Measurements from ENCODE around the gene MRNIP.
A peak's percentile ranks its signal among the peaks of the same experiment; 100 is the strongest.

MRNIP gene, protein sequence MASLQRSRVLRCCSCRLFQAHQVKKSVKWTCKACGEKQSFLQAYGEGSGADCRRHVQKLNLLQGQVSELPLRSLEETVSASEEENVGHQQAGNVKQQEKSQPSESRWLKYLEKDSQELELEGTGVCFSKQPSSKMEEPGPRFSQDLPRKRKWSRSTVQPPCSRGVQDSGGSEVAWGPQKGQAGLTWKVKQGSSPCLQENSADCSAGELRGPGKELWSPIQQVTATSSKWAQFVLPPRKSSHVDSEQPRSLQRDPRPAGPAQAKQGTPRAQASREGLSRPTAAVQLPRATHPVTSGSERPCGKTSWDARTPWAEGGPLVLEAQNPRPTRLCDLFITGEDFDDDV

DNA sequence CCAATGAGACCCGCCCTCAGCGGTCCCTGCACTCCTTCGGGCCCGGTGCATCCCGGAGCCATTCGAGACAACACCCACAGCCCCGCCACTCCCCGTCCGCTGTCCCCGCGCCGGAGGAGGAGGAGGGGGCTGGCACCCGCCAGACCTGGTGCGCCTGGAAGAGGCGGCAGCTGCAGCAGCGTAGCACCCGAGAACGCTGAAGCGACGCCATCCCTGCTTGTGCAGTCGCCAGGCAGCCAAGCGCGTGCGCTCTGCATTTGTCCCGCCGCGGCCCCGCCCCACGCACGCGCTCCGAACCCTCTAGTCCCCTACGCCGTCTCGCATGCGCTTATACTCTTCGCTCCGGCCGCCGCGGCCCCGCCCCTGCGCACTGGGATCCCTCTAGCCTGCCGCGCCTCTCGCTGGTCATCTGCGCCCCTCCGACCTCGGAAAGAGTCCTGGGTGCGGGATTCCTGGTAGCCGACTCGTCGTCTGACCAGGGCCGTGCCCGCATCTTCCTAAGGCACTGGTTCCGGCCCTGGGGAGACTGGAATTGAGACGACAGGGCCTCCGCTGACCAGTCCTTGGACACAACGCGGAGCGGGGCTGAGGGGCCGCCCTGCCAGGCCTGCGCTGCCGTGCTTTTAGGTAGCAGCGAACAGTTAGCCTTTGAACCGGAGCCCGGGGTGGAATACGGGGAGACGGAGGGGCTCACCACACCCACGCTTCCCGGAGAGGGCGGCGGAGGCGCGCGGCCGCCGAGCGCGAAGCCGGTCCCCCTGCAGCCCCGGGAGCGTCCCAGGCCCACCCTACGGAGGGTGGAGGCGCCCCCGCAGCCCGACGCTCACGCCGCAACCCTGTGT is at the start of gene MRNIP:
Gene MRNIP (minus strand): TSS at position 232 of the 842 bp plus-strand sequence. CDS start 21 bp downstream, at position 211.
- H3K4me3 ChIP-seq (ENCODE audit: low read depth, low read length) = peak within 1 kb of the TSS; percentile 97
- DNase-seq (ENCODE audit: low read depth) = peak; percentile 97
- TF ChIP-seq, protein P1, sequence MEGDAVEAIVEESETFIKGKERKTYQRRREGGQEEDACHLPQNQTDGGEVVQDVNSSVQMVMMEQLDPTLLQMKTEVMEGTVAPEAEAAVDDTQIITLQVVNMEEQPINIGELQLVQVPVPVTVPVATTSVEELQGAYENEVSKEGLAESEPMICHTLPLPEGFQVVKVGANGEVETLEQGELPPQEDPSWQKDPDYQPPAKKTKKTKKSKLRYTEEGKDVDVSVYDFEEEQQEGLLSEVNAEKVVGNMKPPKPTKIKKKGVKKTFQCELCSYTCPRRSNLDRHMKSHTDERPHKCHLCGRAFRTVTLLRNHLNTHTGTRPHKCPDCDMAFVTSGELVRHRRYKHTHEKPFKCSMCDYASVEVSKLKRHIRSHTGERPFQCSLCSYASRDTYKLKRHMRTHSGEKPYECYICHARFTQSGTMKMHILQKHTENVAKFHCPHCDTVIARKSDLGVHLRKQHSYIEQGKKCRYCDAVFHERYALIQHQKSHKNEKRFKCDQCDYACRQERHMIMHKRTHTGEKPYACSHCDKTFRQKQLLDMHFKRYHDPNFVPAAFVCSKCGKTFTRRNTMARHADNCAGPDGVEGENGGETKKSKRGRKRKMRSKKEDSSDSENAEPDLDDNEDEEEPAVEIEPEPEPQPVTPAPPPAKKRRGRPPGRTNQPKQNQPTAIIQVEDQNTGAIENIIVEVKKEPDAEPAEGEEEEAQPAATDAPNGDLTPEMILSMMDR (IDR thresholded peaks at IDR 0.05; ENCODE audit: insufficient read depth, low read depth, low read length, missing control alignments) = peak; percentile 3

DNA sequence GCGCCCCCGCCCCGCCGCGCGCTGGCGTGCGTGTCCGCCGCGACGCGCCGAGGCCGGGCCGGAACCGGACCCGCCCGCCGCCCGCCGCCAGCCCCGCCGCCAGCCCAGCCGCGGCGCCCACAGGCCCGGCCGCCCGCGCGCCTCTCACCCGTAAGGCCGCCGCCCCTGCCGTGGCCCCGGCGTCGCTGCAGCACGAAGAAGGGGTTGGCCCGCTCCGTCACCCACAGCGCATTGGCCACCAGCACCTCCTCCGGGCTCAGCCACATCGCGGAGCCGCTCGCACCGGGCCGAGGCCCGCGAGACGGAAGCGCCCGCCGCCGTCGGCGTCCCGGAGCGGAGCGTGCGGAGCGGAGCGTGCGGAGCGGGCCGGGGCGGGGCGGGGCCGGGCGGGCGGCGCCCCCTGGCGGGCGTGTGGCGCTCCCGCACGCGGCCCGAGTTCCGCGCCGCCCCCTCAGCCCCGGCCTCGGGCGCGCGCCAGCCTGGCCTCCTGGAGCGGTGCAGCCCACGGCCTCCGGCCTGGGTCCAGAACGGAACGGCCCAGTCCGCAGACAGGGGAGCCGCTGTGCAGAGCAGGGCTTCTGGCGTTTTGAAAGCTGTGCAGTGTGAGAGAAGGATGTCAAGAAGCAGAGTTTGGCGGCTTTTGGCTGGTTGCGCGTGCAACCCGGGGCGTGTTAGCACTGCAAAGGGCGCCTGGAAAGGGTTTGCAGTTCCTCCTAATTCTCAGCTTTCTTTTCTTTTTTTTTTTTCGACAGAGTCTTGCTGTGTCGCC is 49.1 kb upstream of the MRNIP start, which contains the start of gene TBC1D9B:
Gene TBC1D9B (minus strand): TSS at position 342 of the 769 bp plus-strand sequence. CDS start 76 bp downstream, at position 266.
- TF ChIP-seq, protein P1 (IDR thresholded peaks at IDR 0.05; ENCODE audit: insufficient read depth, low read depth, low read length, missing control alignments) = peak; percentile 46
- DNase-seq (ENCODE audit: low read depth) = peak; percentile 84
- peak within 1 kb of the TSS; percentile 84 for H3K4me3 ChIP-seq (ENCODE audit: low read depth, low read length)

DNA sequence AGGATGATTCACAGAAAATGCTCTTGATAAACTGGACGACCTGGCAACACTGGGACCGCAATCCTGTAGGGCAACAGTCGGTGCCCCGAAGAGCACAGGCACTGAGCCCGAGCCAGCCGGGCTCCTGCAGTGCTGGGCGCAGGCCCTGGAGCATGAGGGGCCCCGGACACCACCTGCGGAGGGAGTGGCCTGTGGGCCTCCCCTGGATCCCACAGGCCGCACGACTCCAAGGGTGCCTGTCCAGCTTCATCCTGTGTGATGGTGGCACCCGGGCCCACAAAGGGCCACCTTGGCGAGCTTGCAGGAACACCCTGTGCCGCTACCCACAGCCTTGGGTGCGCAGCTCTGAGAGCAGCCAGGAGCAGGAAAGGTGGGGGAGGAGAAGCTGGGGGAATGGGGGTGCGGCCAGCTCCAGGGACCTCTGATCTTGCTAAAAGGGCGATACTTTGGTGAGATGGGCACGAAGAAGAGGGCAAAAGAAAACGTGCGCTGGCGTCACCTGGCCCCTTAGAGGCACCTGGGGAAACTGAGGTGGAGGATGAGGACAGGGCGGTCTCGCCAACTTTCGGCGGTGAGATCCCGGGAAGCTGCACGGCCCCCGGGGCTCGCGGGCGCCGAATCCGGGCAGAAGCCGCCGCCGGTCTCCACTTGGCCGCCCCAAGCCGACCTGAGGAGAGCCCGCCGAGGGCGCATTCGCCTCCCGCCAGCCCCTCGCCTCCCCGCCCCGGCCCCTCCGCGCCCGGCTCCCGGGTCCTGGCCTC is 48.4 kb upstream of the MRNIP start:
- TF ChIP-seq, protein P1 (IDR thresholded peaks at IDR 0.05; ENCODE audit: insufficient read depth, low read depth, low read length, missing control alignments) = no peak
- peak; percentile 35 for DNase-seq (ENCODE audit: low read depth)
- peak overlapping the region; percentile 84 for H3K4me3 ChIP-seq (ENCODE audit: low read depth, low read length)

DNA sequence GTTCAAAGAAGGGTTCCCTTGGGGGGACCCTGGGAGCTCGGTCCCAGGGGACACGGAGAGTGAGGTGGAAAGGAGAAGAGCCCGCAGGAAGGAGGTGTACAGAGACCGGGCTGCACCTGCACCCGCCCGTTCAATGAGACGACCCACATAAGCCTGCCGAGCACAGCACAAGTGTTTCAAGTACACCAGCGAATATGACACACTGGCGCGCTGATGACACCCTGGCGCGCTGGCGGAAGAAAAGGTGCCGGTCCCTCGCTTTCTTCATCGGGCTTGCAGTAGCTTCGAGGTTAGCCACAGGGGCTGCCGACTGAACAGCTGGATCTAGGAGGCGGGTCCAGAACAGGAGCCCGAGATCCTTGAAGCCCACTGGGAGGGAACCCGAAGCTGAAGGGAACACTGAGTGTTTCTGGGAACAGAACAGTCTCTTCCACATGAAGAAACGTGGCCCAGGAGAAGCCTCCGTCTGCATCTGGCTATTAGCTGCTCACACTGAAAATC is 47.7 kb upstream of the MRNIP start:
- peak overlapping the region; percentile 84 for H3K4me3 ChIP-seq (ENCODE audit: low read depth, low read length)

DNA sequence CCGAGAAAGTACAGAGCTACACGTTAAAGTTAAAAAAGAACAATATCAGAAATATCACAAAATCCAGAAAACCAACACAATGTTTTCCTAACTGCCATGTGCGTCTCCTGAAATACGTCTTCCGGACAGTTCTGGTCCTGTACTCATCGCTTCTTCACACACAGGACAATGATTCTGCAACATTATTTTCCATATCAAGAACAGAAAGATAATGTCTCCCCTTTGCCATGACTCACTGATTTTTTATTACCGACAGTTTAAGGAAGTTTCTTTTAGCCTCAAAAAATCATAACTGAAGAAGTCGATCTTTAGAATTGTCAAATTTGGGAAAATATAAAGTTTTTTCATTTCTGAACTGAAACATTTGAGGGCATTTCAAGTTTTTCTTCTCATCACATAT is 46.5 kb upstream of the MRNIP start:
- DNase-seq (ENCODE audit: low read depth) = no peak
- TF ChIP-seq, protein P1 (IDR thresholded peaks at IDR 0.05; ENCODE audit: insufficient read depth, low read depth, low read length, missing control alignments) = no peak

More for the DNA sequence above, 47.7 kb upstream of the MRNIP start:
- no peak for DNase-seq (ENCODE audit: low read depth)
- TF ChIP-seq, protein P1 (IDR thresholded peaks at IDR 0.05; ENCODE audit: insufficient read depth, low read depth, low read length, missing control alignments) = no peak

More for the DNA sequence above, 46.5 kb upstream of the MRNIP start:
- H3K4me3 ChIP-seq (ENCODE audit: low read depth, low read length) = no peak overlapping the region

Data from GM12865 (cell line).